Activated T-cell treated with anti-CD3 and anti-CD28 coated beads for 4 hours (primary cell): ENCODE measurements around the gene TCAIM.
A peak's percentile ranks its signal among the peaks of the same experiment; 100 is the strongest.

ENCODE experiments used
- DNase-seq: peaks from one replicate; pipeline ENCODE4 v3.0.0-alpha.2; 2020

TCAIM gene, protein sequence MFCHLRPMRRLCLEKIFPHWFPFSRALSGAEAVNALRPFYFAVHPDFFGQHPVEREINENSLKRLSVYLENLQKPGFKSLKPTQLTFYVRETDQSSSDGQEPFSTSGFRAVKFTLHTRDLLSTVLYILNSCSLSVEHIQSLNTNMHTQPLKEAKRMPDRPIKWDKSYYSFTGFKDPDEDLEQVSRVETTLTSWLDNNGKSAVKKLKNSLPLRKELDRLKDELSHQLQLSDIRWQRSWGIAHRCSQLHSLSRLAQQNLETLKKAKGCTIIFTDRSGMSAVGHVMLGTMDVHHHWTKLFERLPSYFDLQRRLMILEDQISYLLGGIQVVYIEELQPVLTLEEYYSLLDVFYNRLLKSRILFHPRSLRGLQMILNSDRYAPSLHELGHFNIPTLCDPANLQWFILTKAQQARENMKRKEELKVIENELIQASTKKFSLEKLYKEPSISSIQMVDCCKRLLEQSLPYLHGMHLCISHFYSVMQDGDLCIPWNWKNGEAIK

DNA sequence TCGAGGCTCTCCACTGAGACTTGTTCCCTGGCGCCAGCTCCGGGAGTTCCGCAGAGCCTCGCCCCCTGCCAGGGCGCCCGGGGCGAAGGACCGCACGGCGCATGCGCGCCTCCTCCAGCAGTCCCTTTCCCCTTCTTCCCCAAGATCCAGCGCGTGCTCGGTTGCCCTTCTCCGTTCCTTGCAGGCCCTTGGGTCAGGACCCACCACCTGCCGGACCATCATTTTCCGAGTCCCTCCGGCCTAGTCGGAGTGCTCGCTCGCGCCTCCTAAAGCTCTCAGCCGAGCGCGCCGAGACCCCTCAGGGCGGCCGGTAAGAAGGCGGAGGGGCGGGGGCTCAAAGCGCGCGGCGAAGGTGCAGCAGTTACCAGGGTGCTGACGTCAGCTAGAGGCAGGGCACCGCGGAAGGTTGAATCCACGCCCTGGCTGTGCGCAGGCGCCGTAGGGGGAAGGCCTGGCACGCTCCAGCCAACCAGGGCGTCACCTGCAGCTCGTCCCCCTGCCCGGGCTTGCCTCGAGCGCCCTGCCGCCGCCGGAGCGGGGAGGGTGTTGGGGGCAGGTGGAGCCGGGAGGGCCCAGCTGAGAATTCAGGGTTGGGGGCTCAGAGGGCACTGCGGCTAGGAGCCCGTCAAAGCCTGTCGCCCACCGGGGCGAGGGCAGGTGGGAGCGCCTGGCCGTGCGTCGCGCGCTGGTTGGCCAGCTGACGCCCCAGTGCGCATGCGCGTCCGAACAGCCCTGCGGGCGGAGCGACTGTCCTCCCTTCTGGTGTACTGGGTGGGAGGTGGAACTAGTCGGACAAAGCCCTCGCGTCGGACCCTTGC is at the start of gene TCAIM:
Gene TCAIM (plus strand): TSS at position 757 of the 818 bp plus-strand sequence. CDS start 16,017 bp downstream, outside the sequence.
- DNase-seq: peak; percentile 98

DNA sequence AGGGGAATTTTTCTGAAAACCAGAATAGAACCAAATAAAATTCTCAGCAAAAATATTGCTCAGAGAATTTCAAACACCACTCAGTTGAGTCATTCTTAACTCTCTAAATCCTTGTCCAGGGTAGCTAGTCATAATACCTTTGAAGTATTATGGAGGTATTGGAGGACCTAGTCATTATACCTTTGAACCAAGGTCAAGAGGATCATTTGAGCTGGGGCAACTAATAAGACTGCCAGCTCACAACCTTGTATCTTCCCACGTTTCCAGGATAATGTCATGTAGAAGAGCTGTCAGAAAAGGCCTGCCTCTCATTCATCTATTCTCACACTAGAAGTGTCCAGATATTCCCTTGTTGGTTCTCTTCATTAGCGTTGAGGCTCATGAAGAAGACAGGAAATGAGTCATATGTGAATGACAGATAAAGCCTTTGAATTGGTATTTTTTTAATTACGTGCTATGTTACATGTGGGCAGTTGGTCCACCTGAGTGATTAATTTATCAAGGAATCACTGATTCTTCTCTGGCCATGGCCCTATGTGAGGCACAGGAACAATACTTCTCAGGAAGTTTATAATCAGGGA is 48.6 kb upstream of the TCAIM start:
- DNase-seq: no peak

DNA sequence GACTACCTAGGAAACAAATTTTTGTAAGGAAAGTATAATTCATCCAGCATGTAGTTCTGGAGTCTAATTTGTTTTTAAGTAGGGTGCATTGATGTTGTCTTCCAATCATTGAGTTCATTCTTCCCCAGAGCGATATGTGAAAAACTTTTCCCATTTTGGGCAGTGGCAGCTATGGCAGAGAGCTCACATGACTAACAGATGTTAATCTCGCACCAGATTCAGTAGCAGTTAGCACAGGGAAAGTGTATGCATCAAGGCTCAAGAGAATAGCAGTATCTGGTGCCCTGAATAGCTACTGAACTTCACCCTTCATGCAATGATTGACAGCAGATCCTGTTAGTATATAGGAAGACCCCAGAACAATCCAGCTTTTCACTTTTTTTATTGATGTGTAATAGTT is 46.3 kb upstream of the TCAIM start:
- no peak for DNase-seq

DNA sequence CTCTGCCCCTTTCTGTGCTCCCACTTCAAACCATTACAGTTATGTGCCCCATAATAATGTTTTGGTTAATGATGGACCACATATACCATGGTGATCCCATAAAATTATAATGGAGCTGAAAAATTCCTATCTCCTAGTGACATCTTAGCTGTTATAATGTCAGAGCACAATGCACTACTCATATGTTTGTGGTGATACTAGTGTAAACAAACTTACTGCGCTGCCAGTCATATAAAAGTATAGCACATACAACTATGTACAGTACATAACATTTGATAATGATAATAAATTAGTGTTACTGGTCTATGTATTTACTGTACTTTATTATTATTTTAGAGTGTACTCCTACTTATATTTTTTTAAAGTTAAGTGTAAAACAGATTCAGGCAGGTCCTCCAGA is 45.6 kb upstream of the TCAIM start:
- DNase-seq: no peak

DNA sequence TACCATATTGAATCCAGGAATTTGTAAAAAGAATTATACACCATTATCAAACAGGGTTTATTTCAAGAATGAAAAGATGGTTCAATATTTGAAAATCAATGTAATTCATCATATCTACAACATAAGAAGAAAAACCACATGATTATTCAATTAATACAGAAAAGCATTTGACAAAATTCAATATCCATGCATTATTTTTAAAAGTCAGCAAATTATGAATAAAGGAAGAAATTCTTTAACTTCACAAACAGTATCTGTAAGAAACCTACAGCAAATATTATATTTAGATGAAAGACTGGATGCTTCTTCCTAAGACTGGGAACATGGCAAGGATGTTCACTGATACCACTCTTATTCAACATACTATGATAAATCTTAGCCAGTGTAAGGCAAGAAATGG is 41.3 kb upstream of the TCAIM start:
- DNase-seq: no peak

DNA sequence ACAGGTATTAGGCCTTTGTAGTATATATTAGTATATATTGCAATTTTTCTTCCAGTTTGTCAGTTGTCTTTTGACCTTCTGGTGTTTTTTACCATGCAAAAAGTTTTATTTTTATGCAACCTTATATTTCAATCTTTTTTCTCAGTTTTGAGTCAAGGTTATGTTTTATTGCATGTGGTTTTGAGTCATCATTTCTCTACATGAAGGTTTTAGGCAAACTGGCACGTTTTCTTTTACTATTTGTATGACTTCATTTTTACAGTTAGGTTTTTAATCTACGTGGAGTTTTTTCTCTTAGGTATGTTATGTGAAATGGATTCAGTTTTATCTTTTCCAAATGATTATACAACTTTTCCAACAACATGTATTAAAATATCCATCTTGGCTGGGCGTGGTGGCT is 36.8 kb upstream of the TCAIM start:
- DNase-seq: no peak

DNA sequence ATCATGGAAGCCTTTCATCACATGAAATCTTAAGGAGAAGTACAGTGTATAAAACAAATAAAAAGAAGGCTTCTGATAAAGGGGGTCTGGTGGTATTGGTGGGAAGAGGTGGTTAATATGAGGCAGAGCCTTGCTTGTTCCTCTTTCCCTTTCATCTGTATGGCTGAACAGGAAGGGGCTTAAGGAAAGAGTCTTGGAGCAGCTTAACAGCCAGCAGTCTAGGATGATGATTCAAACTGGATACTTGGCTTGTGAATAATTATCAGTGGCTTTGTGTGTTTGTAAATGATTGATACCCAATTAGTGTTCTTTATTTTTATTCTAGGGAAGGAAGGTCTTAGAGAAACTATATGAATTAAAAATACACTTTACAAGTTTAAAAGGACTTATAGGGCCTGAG is 29.1 kb upstream of the TCAIM start:
- no peak for DNase-seq

DNA sequence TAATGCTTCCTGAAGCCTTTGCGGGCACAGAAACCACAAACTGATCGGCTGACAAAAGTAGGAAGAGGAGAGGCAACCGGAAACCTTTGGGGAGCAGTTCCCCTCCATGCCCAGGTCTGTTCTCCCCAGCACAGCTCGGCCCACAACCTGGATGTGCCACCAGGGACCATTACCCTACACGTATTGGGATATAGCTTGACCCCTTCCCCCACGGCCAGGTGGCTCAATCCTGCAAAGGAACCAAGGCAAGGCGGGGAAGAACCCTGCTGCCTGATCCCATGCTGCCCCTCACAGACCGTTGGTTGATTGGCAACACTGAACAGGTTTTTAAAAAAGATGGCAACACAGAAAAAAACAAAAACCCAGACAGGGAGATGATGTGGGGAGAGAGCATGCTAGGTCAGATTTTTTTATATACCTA is 19.7 kb upstream of the TCAIM start:
- no peak for DNase-seq

DNA sequence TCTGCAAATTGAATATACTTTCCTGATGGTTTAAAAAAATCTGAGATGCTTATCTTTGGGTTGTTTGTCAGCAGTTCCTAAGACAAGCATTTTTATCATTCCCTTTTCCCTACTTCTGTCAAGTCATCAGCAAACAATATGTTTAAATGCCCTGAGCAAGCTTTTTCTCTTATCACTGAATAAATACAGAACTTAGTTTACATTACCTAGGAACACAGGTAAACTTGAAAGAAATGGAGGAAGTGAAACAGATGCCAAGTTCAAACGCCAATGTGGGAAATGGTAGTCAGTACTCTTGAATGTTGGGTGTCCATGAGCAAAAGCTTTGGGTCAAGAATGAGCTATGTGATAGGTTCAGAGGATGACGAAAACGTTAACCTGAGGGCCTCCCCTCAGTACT is 17.2 kb upstream of the TCAIM start:
- no peak for DNase-seq

DNA sequence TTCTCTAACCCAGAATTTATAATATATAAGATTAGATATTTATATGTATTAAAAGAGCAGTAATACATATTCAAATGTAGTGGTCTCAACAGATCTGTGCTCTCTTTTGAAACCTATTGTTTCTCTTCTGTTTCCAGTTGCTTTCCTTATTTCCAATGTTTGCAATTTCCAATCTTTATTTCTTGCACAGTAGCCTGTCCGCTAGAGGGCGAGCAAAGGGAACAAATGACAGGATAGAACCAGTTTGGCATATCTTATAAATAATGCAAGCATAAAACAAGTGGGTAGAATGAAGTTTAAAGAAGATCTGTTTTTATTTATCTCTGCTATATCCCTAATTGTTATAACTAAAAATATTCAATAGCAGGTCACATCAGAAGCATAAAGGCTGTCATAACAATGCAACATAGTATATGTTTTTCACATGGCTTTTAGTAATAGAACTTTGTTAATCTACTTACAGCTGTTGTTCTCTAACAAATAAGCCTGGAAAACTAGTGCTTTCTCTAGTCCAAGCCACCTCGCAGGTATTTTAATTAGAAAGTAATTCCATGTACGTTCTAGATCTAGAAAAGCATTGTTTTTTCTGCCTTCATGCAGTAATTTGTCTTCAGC is 15.1 kb upstream of the TCAIM start:
- DNase-seq: peak; percentile 41

DNA sequence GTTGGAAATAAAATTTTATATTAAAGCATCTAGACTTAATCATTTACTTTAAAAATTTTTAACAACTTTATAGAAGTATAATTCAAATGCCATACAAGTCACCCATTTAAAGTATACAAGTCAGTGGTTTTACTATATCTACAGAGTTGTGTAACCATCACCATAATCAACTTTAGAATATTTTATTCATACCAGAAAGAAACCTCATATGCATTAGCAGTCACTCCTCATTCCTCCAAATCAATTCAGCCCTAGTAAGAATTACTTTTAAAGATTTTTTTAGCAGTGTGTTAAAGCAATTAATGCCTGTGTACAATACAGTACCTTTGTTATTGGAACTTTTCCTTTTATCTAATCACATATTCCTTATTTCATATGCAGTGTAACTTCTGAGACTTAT is 14.0 kb upstream of the TCAIM start:
- no peak for DNase-seq

DNA sequence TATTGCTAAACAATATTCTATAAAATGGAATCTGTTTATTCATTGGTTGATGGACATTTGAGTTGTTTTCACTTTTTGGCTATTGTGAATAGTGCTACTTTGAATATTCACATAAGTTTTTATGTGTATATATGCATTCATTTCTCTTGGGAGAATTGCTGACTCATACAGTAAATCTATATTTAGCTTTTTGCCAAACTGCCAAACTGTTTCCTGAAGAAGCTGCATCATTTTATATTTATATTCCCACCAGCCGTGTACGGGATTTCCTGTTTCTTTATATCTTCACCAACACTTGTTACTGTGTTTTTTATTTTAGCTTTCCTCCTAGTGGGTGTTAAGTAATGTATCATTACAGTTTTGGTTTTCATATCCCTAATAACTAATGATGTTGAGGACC is 12.5 kb upstream of the TCAIM start:
- DNase-seq: no peak

DNA sequence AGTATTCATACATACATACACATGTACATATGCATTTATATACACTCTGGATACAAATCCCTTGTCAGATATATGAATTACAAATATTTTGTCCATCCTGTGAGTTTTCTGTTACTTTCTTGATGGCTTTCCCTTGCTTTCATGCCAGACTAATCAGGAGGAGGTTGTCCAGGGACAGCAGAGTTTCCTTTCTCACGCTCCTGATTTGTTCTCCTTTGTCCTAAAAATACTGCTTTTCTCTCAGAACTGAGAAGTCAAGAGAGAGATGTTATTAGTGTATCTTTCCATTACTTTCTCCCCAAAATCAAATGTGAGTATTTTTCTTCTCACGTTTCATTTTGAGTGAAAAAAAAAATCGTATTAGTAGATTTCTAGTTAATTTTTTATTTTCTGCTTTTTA is 12.1 kb upstream of the TCAIM start:
- DNase-seq: no peak

DNA sequence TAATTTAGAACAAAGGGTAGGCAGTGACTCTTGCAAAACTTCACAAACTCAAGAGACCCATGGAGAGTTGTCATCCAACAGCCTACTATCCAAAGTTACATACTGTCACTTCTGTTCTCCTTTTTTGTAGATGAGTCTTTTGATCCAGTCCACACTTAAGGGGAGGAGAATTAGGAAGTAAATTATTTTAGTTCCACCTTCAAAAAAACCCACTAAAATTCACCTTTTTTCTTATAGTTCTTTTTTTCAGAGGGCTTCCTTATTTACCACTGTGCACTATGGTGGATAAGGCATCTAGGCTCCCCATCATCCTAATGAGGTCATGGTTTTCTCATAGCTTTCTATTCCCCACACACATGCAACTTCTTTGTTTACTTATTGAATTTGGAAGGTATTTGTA is 8.6 kb upstream of the TCAIM start:
- no peak for DNase-seq

DNA sequence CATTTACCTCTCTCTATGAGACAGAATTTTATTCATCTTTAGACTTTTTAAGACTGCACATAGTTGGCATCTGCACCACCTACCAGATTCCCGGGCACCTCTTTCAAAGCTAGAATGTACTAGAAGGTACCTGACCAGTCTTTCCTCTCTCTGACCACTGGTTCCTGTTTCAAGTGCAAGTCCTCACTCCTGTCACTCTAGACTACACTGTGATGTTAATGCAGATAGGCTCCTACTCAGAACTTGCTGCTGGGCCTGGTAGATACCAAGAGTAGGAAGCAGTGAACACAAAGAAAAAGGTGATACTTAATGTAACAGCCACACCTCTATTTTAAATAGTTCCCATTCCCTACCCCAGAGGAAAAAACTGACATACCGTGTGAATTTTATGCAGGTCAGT is 8.1 kb upstream of the TCAIM start:
- DNase-seq: no peak

DNA sequence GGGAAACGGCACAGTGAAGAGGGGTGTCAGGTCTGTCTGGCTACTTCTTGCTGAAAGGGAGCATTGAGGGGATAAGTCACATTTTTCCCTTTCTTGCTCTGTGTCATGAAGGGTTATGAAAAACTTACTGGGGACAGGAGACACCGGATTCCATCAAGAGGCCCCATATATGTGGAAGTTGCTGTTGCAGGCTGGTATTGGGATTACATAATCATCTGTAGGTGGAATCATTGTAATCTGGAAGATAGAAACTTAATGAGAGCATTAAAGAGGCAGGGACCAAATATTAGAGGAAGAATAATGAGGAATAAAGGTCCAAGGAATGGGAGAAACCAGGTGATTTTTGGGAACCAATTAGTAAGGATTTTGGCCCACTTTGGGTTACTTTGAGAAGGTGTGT is 4.2 kb upstream of the TCAIM start:
- no peak for DNase-seq

DNA sequence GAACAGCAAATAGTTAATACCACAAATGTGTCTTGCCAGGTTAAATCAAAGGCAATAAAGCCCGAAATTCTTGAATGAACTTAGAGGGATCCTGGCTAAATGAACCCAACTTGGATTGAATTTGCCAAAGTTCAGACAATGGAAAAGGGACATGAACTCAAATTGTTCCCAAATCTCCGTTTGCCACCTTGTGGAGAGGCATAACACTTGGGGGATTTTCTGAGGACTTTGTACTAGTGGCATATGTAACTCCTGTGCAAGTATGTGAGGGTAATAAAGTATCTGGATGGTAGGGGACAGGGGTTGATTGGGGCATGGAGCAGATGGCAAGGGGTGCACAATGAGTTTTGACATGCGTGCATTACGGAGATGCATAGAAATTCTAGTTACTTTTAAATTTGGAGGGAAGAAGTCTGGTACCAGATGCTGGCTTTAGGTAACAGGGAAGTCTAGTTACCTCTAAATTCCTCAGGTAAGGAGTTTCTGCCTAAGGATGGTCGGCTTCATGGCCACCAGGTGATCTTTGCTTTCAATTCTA is 1.2 kb upstream of the TCAIM start:
- no peak for DNase-seq

DNA sequence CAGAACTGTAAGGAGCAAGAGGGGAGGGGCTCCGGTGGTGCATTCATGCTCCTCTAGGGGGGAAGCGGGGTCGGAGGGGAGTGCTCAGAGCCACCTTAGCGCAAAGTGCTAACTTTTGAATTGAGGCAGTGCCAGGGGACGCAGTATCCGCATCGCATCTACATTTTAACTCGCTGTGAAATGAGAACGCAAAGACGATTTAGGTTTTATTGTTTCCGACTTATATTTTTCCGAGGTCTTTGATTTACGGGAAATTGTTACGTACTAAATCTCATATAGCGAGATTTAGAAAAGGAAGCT is 212 bp downstream of the TCAIM start:
- DNase-seq: no peak

DNA sequence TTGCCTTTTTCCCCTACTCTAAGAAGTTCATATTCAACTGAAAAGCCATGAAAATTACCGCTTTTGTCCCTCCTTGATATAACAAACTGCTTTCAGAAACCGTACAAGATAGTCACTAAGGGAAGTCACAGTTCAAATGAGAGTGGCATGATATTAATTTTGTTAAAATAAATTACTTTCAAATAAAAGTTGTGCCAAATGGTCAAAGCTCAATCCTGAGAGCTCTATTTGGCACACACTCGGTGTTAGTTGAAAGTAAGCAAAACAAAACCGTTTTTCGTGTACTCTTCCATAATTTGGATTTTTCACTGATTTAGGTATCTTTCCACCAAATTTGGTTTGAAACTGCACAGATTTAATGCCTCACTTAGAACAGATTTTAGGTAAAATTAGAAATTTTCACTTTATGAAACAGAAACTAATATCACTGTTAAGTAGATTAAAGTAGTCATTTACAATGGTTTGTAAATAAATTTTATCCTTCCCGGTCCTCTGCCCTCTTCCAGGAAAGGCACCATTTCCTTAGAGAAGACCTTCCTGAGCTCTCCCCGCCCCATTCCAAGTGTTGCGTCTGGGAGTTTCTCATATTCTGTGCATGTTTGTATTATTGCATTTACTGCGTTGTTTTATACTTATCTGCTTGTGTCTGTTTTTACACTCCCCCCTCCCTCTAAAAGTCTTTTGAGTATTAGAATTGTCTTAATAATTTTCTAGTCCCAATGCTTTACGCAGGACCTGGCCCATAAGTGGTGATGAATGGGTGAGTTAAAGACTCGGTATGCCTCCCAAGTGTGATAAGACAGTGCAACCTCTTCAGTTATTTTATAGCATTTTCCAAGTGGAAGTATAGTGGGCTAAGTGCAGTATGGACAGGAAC is 853 bp downstream of the TCAIM start:
- no peak for DNase-seq

DNA sequence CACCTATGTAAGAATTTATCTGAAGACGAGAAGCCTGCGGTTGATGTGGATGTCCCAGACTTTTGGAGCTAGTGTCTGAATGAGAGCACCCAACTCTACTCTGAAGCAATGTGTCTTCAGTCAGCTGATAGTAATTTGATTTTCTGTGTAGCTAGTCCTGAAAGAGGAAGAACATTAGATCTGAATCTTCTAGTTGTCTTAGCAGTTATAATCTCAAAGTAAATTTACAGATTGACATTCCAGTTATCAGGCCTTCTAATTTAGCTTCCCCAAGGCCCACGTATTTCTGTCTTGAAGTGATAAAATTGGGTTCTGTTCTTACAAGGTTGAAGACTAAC is 1.5 kb downstream of the TCAIM start:
- no peak for DNase-seq

DNA sequence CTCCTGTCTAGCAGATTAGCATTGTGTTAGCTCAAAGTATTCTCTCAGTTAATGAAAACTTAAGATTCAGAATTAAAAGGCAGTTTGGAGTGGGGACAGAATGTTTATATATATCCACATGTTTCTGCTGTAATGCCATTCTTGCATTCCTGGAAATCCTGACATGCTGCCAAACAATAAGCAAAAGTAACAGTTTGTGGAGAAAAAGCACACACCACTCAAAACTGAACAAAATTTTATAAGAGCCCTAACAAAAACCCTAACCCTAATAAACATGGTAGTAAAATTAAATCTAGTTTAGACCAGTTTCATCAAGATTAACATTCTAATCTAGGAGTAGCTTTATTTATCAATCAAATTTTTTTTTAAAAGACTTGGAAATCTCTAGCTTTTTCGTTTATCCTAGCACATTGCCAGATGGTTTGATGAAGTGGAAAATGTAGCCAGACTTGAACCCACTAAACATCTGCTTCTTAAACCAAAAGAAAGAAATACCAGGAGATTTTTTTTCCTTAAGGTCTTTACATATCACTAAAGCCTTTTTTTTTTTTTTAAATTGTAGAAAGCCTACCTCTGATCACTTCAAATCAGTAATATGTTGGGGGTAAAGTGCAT is 3.7 kb downstream of the TCAIM start:
- no peak for DNase-seq

DNA sequence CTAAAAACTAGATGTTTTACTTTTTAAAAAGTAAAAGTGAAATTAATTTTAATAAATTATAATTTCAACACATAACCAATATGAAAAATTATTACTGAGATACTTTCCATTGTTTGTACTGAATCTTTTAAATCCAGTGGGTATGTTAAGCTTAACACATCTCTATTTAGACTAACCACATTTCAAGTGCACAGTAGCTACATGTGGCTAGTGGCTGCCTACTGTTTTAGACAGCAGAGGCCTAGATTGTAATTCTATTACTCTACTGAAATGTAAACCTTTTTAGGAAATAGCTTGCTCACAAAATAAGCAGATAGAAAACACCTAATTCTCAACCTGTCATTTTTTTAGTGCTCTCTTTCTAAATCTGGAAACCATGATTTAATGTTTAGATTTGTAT is 4.9 kb downstream of the TCAIM start:
- no peak for DNase-seq
